GM12891 (cell line): Measurements from ENCODE around the gene PIK3R4. TPM values are rescaled to one million over a fixed set of nuclear protein-coding genes. Genes with fewer than 3 reads are reported as not detected.

ENCODE experiments used
- DNase-seq: peaks from one replicate; pipeline ENCODE4 v3.0.0; 2011; ENCODE audit warnings: low spot score; ENCODE audit not compliant: insufficient read length
- FAIRE-seq: peaks from 2 replicates; lab custom pipeline; 2011; peaks lifted over from hg19 to GRCh38; lab: Jason Lieb, UNC
- PAX5 ChIP-seq: IDR thresholded peaks from 2 replicates; pipeline ENCODE4 v1.6.1; 2011; ENCODE audit warnings: low read length, moderate library complexity, mild to moderate bottlenecking; ENCODE audit not compliant: insufficient read depth, severe bottlenecking
- POLR2A ChIP-seq: IDR thresholded peaks from 2 replicates; pipeline ENCODE4 v1.6.1; 2011; ENCODE audit warnings: low read depth, low read length, control low read depth
- POLR2AphosphoS5 ChIP-seq: IDR thresholded peaks from 2 replicates; pipeline ENCODE4 v1.6.1; 2011; ENCODE audit warnings: low read depth, low read length, control low read depth
- POU2F2 ChIP-seq: IDR thresholded peaks from 2 replicates; pipeline ENCODE4 v1.6.1; 2011; ENCODE audit warnings: low read depth, mild to moderate bottlenecking, control low read depth, low read length, moderate library complexity
- SPI1 ChIP-seq: IDR thresholded peaks from 2 replicates; pipeline ENCODE4 v1.6.1; 2011; ENCODE audit warnings: low read depth, low read length, control low read depth
- TAF1 ChIP-seq: IDR thresholded peaks from 2 replicates; pipeline ENCODE4 v1.6.1; 2011; ENCODE audit warnings: low read depth, low read length, control low read depth
- polyA plus RNA-seq: library from polyadenylated mRNA; unstranded; fragments of >200 nt; gene quantifications from one replicate; pipeline ENCODE4 v1.2.1, GENCODE V29; 2012; ENCODE audit warnings: low read depth, missing spikeins, inconsistent platforms; ENCODE audit not compliant: missing spikeins

Gene PIK3R4
- 9.4 TPM for polyA plus RNA-seq

DNA sequence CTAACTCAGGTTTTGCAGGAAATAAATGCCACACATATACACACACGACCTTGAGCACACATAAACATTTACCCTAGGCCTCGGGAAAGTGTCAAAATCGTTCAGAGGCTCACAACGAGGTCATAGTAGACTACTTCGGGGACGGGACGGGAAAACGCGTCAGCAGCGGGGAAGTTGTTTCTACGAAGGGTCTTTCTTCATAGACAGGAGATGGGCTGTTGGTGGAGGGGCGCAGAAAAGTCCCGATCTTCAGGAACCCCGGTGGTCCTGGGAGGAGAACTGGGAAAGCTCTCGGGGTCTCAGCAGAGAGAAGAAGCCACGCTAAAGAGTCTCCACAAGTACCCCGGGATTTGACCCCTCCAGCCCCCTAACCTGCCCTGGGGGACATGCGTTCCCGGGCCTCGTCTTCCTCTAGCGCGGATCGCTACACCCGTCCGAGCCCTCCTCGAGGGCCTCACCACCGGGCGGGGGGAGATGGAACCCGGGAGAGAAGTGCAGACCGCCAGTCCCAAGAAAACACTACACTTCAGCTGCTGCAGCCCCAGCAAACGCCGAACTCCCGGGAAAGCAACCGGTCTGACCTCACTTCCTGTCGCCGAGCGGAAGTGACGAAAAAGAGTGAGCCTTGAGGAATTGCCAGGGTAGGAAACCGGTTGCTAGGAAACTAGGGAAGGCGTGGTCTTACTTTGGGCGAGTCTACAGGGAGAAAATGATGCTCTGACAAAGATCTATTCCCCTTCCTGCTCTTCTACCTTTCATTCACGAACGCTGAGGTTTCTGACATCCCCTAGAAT lies at the start of gene PIK3R4:
TSS of gene PIK3R4 (minus strand) at position 584 of the 794 bp plus-strand sequence. CDS start 1,611 bp downstream, outside the sequence.
- peak; percentile 79 for DNase-seq
- peak; percentile 99 for FAIRE-seq
- TF ChIP-seq POU2F2: peak; percentile 64
- TF ChIP-seq SPI1: peak; percentile 62
- no peak for TF ChIP-seq TAF1
- peak; percentile 84 for TF ChIP-seq POLR2A
- TF ChIP-seq POLR2AphosphoS5: peak; percentile 88
- no peak for TF ChIP-seq PAX5

DNA sequence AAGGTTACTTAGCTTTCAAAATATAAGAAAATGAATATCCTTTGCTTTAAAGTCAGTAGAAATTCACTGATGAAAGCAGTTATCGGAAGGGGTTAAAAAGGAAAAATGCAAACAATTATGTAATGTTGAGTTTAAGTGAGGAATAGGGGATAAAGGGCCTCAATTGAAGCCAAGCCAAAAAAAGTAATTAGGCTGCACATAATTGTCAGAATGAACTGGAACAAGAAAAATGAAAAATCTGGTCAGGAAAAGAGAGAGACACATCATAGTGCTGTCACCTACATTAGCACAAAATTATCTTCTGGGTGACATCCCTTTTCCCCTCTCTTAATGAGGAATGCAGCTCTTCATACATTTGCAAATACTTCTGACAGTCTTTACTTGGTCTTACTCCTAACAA lies 48.8 kb upstream of the PIK3R4 start:
- FAIRE-seq: no peak
- no peak for TF ChIP-seq POLR2A
- no peak for TF ChIP-seq SPI1
- DNase-seq: no peak

DNA sequence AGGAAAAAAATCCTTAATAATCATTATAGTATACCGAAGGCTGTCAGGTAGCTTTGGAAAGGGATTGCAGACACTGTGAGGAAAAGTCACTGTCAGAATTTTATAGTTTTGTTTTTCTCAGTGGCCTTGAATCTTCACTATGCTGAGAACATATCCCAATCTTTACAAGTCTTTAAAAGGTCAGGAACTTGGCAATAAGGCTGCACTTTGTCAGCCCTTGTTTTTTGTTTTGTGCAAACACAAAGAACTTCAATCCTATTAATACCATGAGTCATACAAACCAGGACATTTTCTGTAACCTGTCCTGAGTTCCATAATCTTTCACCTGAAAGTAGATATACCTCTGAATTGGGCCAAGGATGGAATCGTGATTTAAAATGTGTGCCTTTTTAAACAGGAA lies 45.6 kb upstream of the PIK3R4 start:
- FAIRE-seq (no peak), DNase-seq (no peak)
- TF ChIP-seq POLR2A (no peak), PAX5 (no peak), POLR2AphosphoS5 (no peak), POU2F2 (no peak), TAF1 (no peak), SPI1 (no peak)

- FAIRE-seq (no peak), DNase-seq (no peak)
- TF ChIP-seq POU2F2 (no peak), POLR2AphosphoS5 (no peak), PAX5 (no peak), POLR2A (no peak), TAF1 (no peak), SPI1 (no peak)
Measured at GRCh38 chr3:130789782-130790322, 43.2 kb upstream of the PIK3R4 start.

- no peak for DNase-seq
- no peak for FAIRE-seq
- TF ChIP-seq POLR2AphosphoS5 (no peak), POU2F2 (no peak), POLR2A (no peak), SPI1 (no peak), PAX5 (no peak), TAF1 (no peak)
Measured at GRCh38 chr3:130787422-130788068, 40.9 kb upstream of the PIK3R4 start.

DNA sequence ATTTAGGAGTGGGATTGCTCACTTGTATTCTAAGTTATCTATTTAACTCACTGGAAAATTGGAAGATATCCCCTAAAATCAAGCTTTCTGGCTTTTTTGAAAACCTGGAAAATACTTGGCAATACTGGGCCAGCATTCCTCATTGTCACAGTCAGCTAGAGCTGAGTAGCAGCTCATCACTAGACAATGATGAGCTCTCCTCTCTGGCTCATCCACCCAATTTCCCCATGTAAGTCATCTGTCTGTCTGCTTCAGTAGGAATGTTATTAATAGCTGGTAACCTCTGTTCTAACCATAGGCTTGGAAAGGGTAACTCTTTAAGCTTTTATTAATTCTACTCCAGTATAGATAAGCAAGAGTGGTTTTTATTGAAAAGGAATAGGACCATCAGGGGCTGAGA lies 39.7 kb upstream of the PIK3R4 start:
- FAIRE-seq: no peak

DNA sequence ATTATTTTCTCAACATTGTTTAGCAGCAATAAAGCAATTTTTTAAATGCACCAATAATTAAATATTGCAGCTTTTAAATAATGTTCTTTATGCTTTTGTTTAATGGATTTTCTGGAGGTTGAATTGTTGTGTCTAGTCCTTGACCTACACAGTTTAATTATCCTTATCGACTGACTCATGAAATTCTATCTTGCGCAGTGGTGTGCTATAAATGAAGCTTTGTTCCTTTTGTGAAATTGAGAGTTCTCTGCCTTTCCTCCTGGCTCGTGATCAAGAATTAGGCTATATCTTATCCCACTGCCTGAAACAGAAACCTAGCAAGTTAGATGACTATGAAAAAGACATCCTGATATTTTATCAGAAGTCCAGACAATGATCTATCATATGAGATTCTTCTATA lies 37.0 kb upstream of the PIK3R4 start:
- DNase-seq (no peak), FAIRE-seq (no peak)

More for the DNA sequence above, 39.7 kb upstream of the PIK3R4 start:
- no peak for DNase-seq
- TF ChIP-seq POLR2A: no peak
- no peak for TF ChIP-seq POLR2AphosphoS5
- no peak for TF ChIP-seq TAF1
- TF ChIP-seq SPI1: no peak
- TF ChIP-seq PAX5: no peak
- no peak for TF ChIP-seq POU2F2

DNA sequence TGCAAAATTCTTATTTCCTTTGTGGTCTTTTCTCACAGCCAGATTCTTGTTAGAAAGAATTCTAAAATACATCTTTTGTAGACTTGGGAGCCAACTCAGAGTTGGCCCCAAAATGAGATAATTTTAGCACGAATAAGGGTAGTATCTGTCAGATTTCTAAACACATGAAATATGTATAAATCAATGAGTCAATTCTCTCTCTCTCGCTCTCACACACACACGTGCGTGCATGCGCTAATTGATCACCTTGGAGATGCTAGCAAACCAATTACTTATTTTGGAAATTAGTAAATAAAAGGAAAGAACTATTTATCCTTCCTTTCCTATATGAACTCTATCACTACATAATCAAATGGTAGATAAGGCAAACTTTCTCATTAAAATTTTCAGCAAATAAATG lies 32.9 kb upstream of the PIK3R4 start:
- FAIRE-seq (no peak), DNase-seq (no peak)
- TF ChIP-seq POLR2AphosphoS5: no peak
- TF ChIP-seq PAX5: no peak
- no peak for TF ChIP-seq POU2F2
- no peak for TF ChIP-seq TAF1
- no peak for TF ChIP-seq SPI1
- TF ChIP-seq POLR2A: no peak

More for the DNA sequence above, 37.0 kb upstream of the PIK3R4 start:
- no peak for TF ChIP-seq POLR2A
- TF ChIP-seq SPI1: no peak
- no peak for TF ChIP-seq POU2F2
- no peak for TF ChIP-seq PAX5
- no peak for TF ChIP-seq TAF1
- TF ChIP-seq POLR2AphosphoS5: no peak

- FAIRE-seq (peak; percentile 28), DNase-seq (peak; percentile 17)
- TF ChIP-seq PAX5: no peak
- no peak for TF ChIP-seq TAF1
- TF ChIP-seq POLR2AphosphoS5: no peak
- TF ChIP-seq POLR2A: no peak
Measured at GRCh38 chr3:130779031-130779430, 32.4 kb upstream of the PIK3R4 start.

- FAIRE-seq (no peak), DNase-seq (no peak)
Measured at GRCh38 chr3:130773366-130773765, 26.7 kb upstream of the PIK3R4 start.

More at GRCh38 chr3:130773366-130773765, 26.7 kb upstream of the PIK3R4 start:
- no peak for TF ChIP-seq PAX5
- no peak for TF ChIP-seq POLR2A
